Suprapubic skin (tissue), 3 donors: Measurements from ENCODE around the gene GPD2.

Source experiments
- CTCF ChIP-seq, 2 donors: fragments of 200-600 bp in 1 of 2; fragments of 450-650 bp in 1 of 2; sonication (generic) in 1 of 2; IDR thresholded peaks; one replicate each; pipeline ENCODE4 v1.5.1; 2016 to 2019; ENCODE audit warnings: antibody characterized with exemption in 2 of 2, mild to moderate bottlenecking in 1 of 2, moderate library complexity in 1 of 2
- POLR2AphosphoS5 ChIP-seq, 3 donors: sonication (generic); formaldehyde crosslinking; IDR thresholded peaks; one replicate each; pipeline ENCODE4 v1.6.1; 2017; ENCODE audit warnings: antibody characterized with exemption in 3 of 3

GRCh38 chr2:156581280-156581679, 145.1 kb downstream of the GPD2 start:
- no peak for TF ChIP-seq CTCF (IDR thresholded peaks at IDR 0.05)
- no peak for TF ChIP-seq POLR2AphosphoS5 (IDR thresholded peaks at IDR 0.05)
